CD4-positive, alpha-beta memory T cell (primary cell): ENCODE results near the gene TMEM190. TPM values are rescaled to one million over a fixed set of nuclear protein-coding genes. Genes with fewer than 3 reads are reported as not detected.
A peak's percentile ranks its signal among the peaks of the same experiment; 100 is the strongest.

Source experiments
- CTCF ChIA-PET: fragments of 350-600 bp; sonication (Branson Sonifier 250); formaldehyde crosslinking; loops from one replicate; lab custom pipeline; 2021; ENCODE audit warnings: inconsistent platforms; ENCODE audit not compliant: partially characterized antibody; lab: Charles Lee
- POLR2A ChIA-PET: fragments of 350-600 bp; sonication (Branson Sonifier 250); formaldehyde crosslinking; loops from one replicate; lab custom pipeline; 2021; ENCODE audit not compliant: partially characterized antibody; lab: Charles Lee
- DNase-seq, 5 donors: peaks; one replicate each; pipeline versions ENCODE4 v3.0.0 to v3.0.0-alpha.2; 2020 to 2022; ENCODE audit warnings: mixed read lengths in 1 of 5
- H3K27ac ChIP-seq: one replicate; pipeline ENCODE4 v1.7.0; 2013; ENCODE audit warnings: low read depth, low read length
- H3K27me3 ChIP-seq: 2 replicates; pipeline ENCODE4 v1.7.0; 2013; ENCODE audit warnings: mild to moderate bottlenecking, low read length, moderate library complexity; ENCODE audit not compliant: insufficient read depth
- H3K36me3 ChIP-seq: 2 replicates; pipeline ENCODE4 v1.7.0; 2013; ENCODE audit warnings: mild to moderate bottlenecking, low read length, moderate library complexity; ENCODE audit not compliant: insufficient read depth
- H3K4me1 ChIP-seq: 2 replicates; pipeline ENCODE4 v1.7.0; 2013; ENCODE audit warnings: mild to moderate bottlenecking, low read length, moderate library complexity; ENCODE audit not compliant: insufficient read depth
- H3K4me3 ChIP-seq, 2 donors: one replicate each; pipeline ENCODE4 v1.7.0; 2013; ENCODE audit warnings: low read length in 2 of 2, mild to moderate bottlenecking in 1 of 2
- H3K9me3 ChIP-seq, 2 donors: one replicate each; pipeline ENCODE4 v1.7.0; 2013; ENCODE audit warnings: low read length in 2 of 2, control low read depth in 1 of 2; ENCODE audit not compliant: control insufficient read depth in 1 of 2
- H3K27ac Mint-ChIP-seq, 7 donors: one replicate each; pipeline ENCODE4 v1.8.0; 2020 to 2021; ENCODE audit warnings: mixed read lengths in 7 of 7, mild to moderate bottlenecking in 6 of 7, inconsistent platforms in 3 of 7, moderate library complexity in 3 of 7
- H3K27me3 Mint-ChIP-seq, 2 donors: one replicate each; pipeline ENCODE4 v1.8.0; 2020 to 2021; ENCODE audit warnings: mixed read lengths in 2 of 2
- H3K36me3 Mint-ChIP-seq, 2 donors: one replicate each; pipeline ENCODE4 v1.8.0; 2020 to 2021; ENCODE audit warnings: mixed read lengths in 2 of 2, inconsistent platforms in 1 of 2, mild to moderate bottlenecking in 1 of 2
- H3K4me1 Mint-ChIP-seq, 4 donors: one replicate each; pipeline ENCODE4 v1.8.0; 2020 to 2021; ENCODE audit warnings: mixed read lengths in 4 of 4, mild to moderate bottlenecking in 1 of 4
- H3K4me3 Mint-ChIP-seq, 8 donors: one replicate each; pipeline ENCODE4 v1.8.0; 2020 to 2021; ENCODE audit warnings: mixed read lengths in 8 of 8, mild to moderate bottlenecking in 7 of 8, moderate library complexity in 6 of 8, inconsistent platforms in 3 of 8
- H3K9me3 Mint-ChIP-seq, 8 donors: one replicate each; pipeline ENCODE4 v1.8.0; 2020 to 2021; ENCODE audit warnings: mixed read lengths in 8 of 8, mild to moderate bottlenecking in 5 of 8, inconsistent platforms in 3 of 8, moderate library complexity in 1 of 8
- intact Hi-C: fragments of 100-400 bp; cut with micrococcal nuclease; formaldehyde crosslinking; loops from one replicate; pipeline ENCODE4 v1.15.1; 2023
- polyA plus RNA-seq, 2 donors: library from polyadenylated mRNA; unstranded; fragments of 300-500 nt; fragmentation: Illumina TruSeq; gene quantifications; one replicate each; pipeline ENCODE4 v1.2.3, GENCODE V29; 2021
- total RNA-seq, 2 experiments: library from RNA; stranded (reverse); gene quantifications; one replicate each; pipeline ENCODE4 v1.2.3, GENCODE V29; 2021

Gene TMEM190
- total and polyA plus RNA-seq, 4 experiments from 2014 or later: not detected

DNA sequence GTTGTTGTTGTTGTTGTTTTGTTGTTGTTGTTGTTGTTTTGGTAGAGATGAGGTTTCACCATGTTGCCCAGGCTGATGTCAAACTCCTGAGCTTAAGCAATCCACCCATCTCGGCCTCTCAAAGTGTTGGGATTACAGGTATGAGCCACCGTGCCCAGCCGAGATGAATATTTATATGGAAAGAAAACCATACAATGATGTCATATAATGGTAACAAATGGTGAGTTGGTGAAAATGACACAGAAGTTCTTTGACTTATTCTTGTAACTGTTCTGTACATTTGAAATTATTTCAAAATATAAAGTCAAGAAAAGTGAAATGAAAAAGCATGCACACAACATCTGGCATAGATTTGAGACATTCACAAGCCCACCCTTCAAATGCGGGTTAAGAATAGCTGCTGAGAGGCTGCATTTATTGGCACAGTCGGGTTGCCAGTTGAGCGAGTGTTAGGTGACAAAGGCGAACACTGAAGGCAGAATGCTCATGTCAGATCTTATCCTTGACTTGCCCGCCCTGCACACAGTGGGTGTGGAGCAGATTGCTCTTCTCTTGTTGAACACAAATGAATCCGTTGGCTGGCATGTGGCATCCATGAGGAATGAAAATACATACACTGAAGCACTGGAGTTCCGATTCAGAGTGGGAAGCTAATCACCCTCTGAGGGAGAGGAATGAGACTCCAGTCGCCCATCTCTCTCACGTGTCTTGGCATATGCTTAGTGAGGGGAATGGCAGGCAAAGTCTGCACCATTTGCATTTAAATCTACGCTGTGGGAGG, 46.8 kb downstream of the TMEM190 start:
- POLR2A ChIA-PET: interaction anchor here (0.9 kb wide), 1 partner anchor 162 kb away, joined by 3 read pairs; no protein-coding TSS in a partner anchor
- CTCF ChIA-PET: interaction anchor here (0.6 kb wide), 1 partner anchor 294 kb away, joined by 3 read pairs; no protein-coding TSS in a partner anchor

DNA sequence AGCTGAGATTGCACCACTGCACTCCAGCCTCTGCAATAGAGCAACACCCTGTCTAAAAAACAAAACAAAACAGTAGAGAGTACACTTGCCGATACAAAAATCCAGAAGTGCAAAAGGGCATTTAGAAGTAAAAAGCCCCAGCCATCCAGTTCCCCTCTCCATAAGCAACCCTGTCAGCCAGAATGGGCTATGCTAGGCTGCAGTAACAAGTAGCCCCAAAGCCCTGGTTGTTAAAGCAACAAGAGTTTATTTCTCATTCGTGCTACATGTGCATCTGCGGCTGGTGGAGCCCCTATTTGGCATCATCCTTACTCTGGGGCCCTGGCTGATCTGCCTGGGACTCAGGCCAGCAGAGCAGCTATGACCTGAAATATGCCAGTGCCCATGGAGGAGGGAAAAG, 47.9 kb downstream of the TMEM190 start:
- H3K4me1 Mint-ChIP-seq: peaks cover 9 to 22% (median 14%) of the 10 kb centered on the region in 4 donors
- peaks cover 0 to 3% (median 0%) of the 10 kb centered on the region in 8 donors for H3K9me3 Mint-ChIP-seq
- H3K27me3 ChIP-seq: no peaks in the 10 kb centered on the region
- H3K4me3 Mint-ChIP-seq: no peak overlapping the region
- H3K4me1 ChIP-seq: peaks cover 21% of the 10 kb centered on the region
- DNase-seq: no peak
- H3K36me3 Mint-ChIP-seq: no peaks in the 10 kb centered on the region
- H3K36me3 ChIP-seq: no peaks in the 10 kb centered on the region
- H3K27ac ChIP-seq: no peak overlapping the region
- H3K9me3 ChIP-seq: no peaks in the 10 kb centered on the region
- peak overlapping the region in 1 of 7 donors; percentile 64 for H3K27ac Mint-ChIP-seq
- POLR2A ChIA-PET: no interaction called here
- H3K27me3 Mint-ChIP-seq: peaks cover 4 to 12% of the 10 kb centered on the region in 2 donors
- CTCF ChIA-PET: no interaction called here
- intact Hi-C loops: no loop called here
- H3K4me3 ChIP-seq: no peak overlapping the region

More for the DNA sequence above, 46.8 kb downstream of the TMEM190 start:
- DNase-seq: no peak
- H3K4me1 ChIP-seq: peaks cover 23% of the 10 kb centered on the region
- H3K27ac ChIP-seq: no peak overlapping the region
- intact Hi-C loops: no loop called here
- no peaks in the 10 kb centered on the region for H3K9me3 ChIP-seq
- H3K36me3 ChIP-seq: no peaks in the 10 kb centered on the region
- H3K27me3 ChIP-seq: no peaks in the 10 kb centered on the region
- H3K4me3 Mint-ChIP-seq: no peak overlapping the region
- peaks cover 2 to 6% of the 10 kb centered on the region in 2 donors for H3K27me3 Mint-ChIP-seq
- H3K27ac Mint-ChIP-seq: no peak overlapping the region
- no peaks in the 10 kb centered on the region for H3K36me3 Mint-ChIP-seq
- peaks cover 0 to 3% (median 0%) of the 10 kb centered on the region in 8 donors for H3K9me3 Mint-ChIP-seq
- no peak overlapping the region for H3K4me3 ChIP-seq
- H3K4me1 Mint-ChIP-seq: peaks cover 9 to 23% (median 15%) of the 10 kb centered on the region in 4 donors

- intact Hi-C loops: no loop called here
- Mint-ChIP-seq H3K9me3 (peaks cover 0 to 3% (median 0%) of the 10 kb centered on the region in 8 donors), H3K4me3 (no peak overlapping the region), H3K4me1 (peaks cover 5 to 11% (median 7%) of the 10 kb centered on the region in 4 donors), H3K27me3 (peaks cover 7 to 19% of the 10 kb centered on the region in 2 donors), H3K27ac (no peak overlapping the region), H3K36me3 (peaks cover 0 to 1% of the 10 kb centered on the region in 2 donors)
- Histone ChIP-seq H3K4me3 (no peak overlapping the region), H3K4me1 (peaks cover 13% of the 10 kb centered on the region), H3K36me3 (no peaks in the 10 kb centered on the region), H3K27ac (no peak overlapping the region), H3K9me3 (no peaks in the 10 kb centered on the region), H3K27me3 (no peaks in the 10 kb centered on the region)
- ChIA-PET POLR2A (no interaction called here), CTCF (interaction anchor here (0.6 to 1.2 kb wide), 2 partner anchors 134 to 296 kb away, joined by 3 read pairs; no protein-coding TSS in a partner anchor)
- no peak for DNase-seq
Observed at GRCh38 chr19:55426042-55426441, 49.4 kb downstream of the TMEM190 start.

Other genes with a start within 250 kb of the TMEM190 start
- gene TNNT1, start 227.6 kb upstream of the TMEM190 start, total RNA-seq: not detected
- gene TNNT1, start 227.6 kb upstream of the TMEM190 start, polyA plus RNA-seq: not detected
- not detected for gene TNNI3, start 219.1 kb upstream of the TMEM190 start, total RNA-seq
- not detected for gene TNNI3, start 219.1 kb upstream of the TMEM190 start, polyA plus RNA-seq
- gene DNAAF3, start 210.2 kb upstream of the TMEM190 start, total RNA-seq: not detected
- gene DNAAF3, start 210.2 kb upstream of the TMEM190 start, polyA plus RNA-seq: under 1 TPM in 1 of 2 donors, not detected in 1; 0.93 TPM
- gene SYT5, start 196.5 kb upstream of the TMEM190 start, total RNA-seq: not detected
- gene SYT5, start 196.5 kb upstream of the TMEM190 start, polyA plus RNA-seq: under 1 TPM; 0.29 to 0.59 TPM
- not detected for gene PTPRH, start 167.3 kb upstream of the TMEM190 start, total RNA-seq
- gene PTPRH, start 167.3 kb upstream of the TMEM190 start, polyA plus RNA-seq: not detected
- gene TMEM86B, start 148.1 kb upstream of the TMEM190 start, total RNA-seq: 10 to 100 TPM; 19.7 to 22.1 TPM
- 1 to 10 TPM in 1 of 2 donors, not detected in 1; 3.5 TPM for gene TMEM86B, start 148.1 kb upstream of the TMEM190 start, polyA plus RNA-seq
- 100 to 1,000 TPM; 161 to 162 TPM for gene PPP6R1, start 117.8 kb upstream of the TMEM190 start, total RNA-seq
- gene PPP6R1, start 117.8 kb upstream of the TMEM190 start, polyA plus RNA-seq: 100 to 1,000 TPM in 1 of 2 donors, 10 to 100 TPM in 1; 22.9 to 107 TPM
- gene HSPBP1, start 96.7 kb upstream of the TMEM190 start, total RNA-seq: 10 to 100 TPM; 17.9 to 18.5 TPM
- gene HSPBP1, start 96.7 kb upstream of the TMEM190 start, polyA plus RNA-seq: 10 to 100 TPM; 35.7 to 38.7 TPM
- gene BRSK1, start 92.8 kb upstream of the TMEM190 start, total RNA-seq: 1 to 10 TPM; 1.4 to 1.7 TPM
- not detected for gene BRSK1, start 92.8 kb upstream of the TMEM190 start, polyA plus RNA-seq
- gene TMEM150B, start 51.5 kb upstream of the TMEM190 start, total RNA-seq: 1 to 10 TPM in 1 of 2 experiments, under 1 TPM in 1; 0.87 to 1.3 TPM
- not detected for gene TMEM150B, start 51.5 kb upstream of the TMEM190 start, polyA plus RNA-seq
- 10 to 100 TPM; 23.1 to 23.5 TPM for gene KMT5C, start 37.0 kb upstream of the TMEM190 start, total RNA-seq
- 1 to 10 TPM in 1 of 2 donors, under 1 TPM in 1; 0.60 to 1.5 TPM for gene KMT5C, start 37.0 kb upstream of the TMEM190 start, polyA plus RNA-seq
- under 1 TPM in 1 of 2 experiments, not detected in 1; 0.38 TPM for gene COX6B2, start 22.1 kb upstream of the TMEM190 start, total RNA-seq
- gene COX6B2, start 22.1 kb upstream of the TMEM190 start, polyA plus RNA-seq: not detected
- gene GARIN5B, start 13.6 kb upstream of the TMEM190 start, total RNA-seq: not detected
- not detected for gene GARIN5B, start 13.6 kb upstream of the TMEM190 start, polyA plus RNA-seq
- gene IL11, start 6.4 kb upstream of the TMEM190 start, total RNA-seq: under 1 TPM; 0.32 to 0.47 TPM
- not detected for gene IL11, start 6.4 kb upstream of the TMEM190 start, polyA plus RNA-seq
- gene TMEM238, start 7.5 kb downstream of the TMEM190 start, total RNA-seq: 1 to 10 TPM; 9.6 to 9.9 TPM
- 1 to 10 TPM in 1 of 2 donors, not detected in 1; 2.4 TPM for gene TMEM238, start 7.5 kb downstream of the TMEM190 start, polyA plus RNA-seq
- 1,000 to 10,000 TPM; 3,136 to 3,159 TPM for gene RPL28, start 9.1 kb downstream of the TMEM190 start, total RNA-seq
- 100 to 1,000 TPM; 257 to 784 TPM for gene RPL28, start 9.1 kb downstream of the TMEM190 start, polyA plus RNA-seq
- gene UBE2S, start 31.0 kb downstream of the TMEM190 start, total RNA-seq: 10 to 100 TPM; 18.0 to 21.6 TPM
- gene UBE2S, start 31.0 kb downstream of the TMEM190 start, polyA plus RNA-seq: 10 to 100 TPM; 24.2 to 25.4 TPM
- gene SHISA7, start 66.5 kb downstream of the TMEM190 start, total RNA-seq: not detected
- not detected for gene SHISA7, start 66.5 kb downstream of the TMEM190 start, polyA plus RNA-seq
- gene ISOC2, start 84.8 kb downstream of the TMEM190 start, total RNA-seq: 10 to 100 TPM in 1 of 2 experiments, 1 to 10 TPM in 1; 9.9 to 13.7 TPM
- 10 to 100 TPM; 24.7 to 29.4 TPM for gene ISOC2, start 84.8 kb downstream of the TMEM190 start, polyA plus RNA-seq
- gene C19orf85, start 87.9 kb downstream of the TMEM190 start, total RNA-seq: not detected
- not detected for gene C19orf85, start 87.9 kb downstream of the TMEM190 start, polyA plus RNA-seq
- 1 to 10 TPM; 8.1 to 9.1 TPM for gene ZNF628, start 99.8 kb downstream of the TMEM190 start, total RNA-seq
- under 1 TPM in 1 of 2 donors, not detected in 1; 0.47 TPM for gene ZNF628, start 99.8 kb downstream of the TMEM190 start, polyA plus RNA-seq
- gene NAT14, start 108.4 kb downstream of the TMEM190 start, total RNA-seq: 1 to 10 TPM; 2.7 to 3.1 TPM
- 1 to 10 TPM; 2.6 to 3.2 TPM for gene NAT14, start 108.4 kb downstream of the TMEM190 start, polyA plus RNA-seq
- gene SSC5D, start 111.6 kb downstream of the TMEM190 start, total RNA-seq: under 1 TPM; 0.20 to 0.36 TPM
- gene SSC5D, start 111.6 kb downstream of the TMEM190 start, polyA plus RNA-seq: not detected
- not detected for gene SBK2, start 160.3 kb downstream of the TMEM190 start, total RNA-seq
- gene SBK2, start 160.3 kb downstream of the TMEM190 start, polyA plus RNA-seq: not detected
- not detected for gene SBK3, start 168.7 kb downstream of the TMEM190 start, total RNA-seq
- not detected for gene SBK3, start 168.7 kb downstream of the TMEM190 start, polyA plus RNA-seq
- 1 to 10 TPM; 8.0 to 9.6 TPM for gene ZNF579, start 204.0 kb downstream of the TMEM190 start, total RNA-seq
- under 1 TPM in 1 of 2 donors, not detected in 1; 0.62 TPM for gene ZNF579, start 204.0 kb downstream of the TMEM190 start, polyA plus RNA-seq
- gene FIZ1, start 222.7 kb downstream of the TMEM190 start, total RNA-seq: 10 to 100 TPM; 20.8 to 26.4 TPM
- gene FIZ1, start 222.7 kb downstream of the TMEM190 start, polyA plus RNA-seq: 1 to 10 TPM in 1 of 2 donors, under 1 TPM in 1; 0.99 to 5.3 TPM
- 10 to 100 TPM; 31.2 to 34.0 TPM for gene ZNF524, start 223.5 kb downstream of the TMEM190 start, total RNA-seq
- 10 to 100 TPM; 26.2 to 40.1 TPM for gene ZNF524, start 223.5 kb downstream of the TMEM190 start, polyA plus RNA-seq
- 10 to 100 TPM; 20.3 to 20.9 TPM for gene ZNF865, start 228.8 kb downstream of the TMEM190 start, total RNA-seq
- under 1 TPM in 1 of 2 donors, not detected in 1; 0.30 TPM for gene ZNF865, start 228.8 kb downstream of the TMEM190 start, polyA plus RNA-seq
- 1 to 10 TPM; 7.4 TPM for gene ZNF784, start 247.7 kb downstream of the TMEM190 start, total RNA-seq
- gene ZNF784, start 247.7 kb downstream of the TMEM190 start, polyA plus RNA-seq: 1 to 10 TPM; 1.7 to 2.1 TPM